ENCODE measurements around the gene SUSD6. TPM values are rescaled to one million over a fixed set of nuclear protein-coding genes. Genes with fewer than 3 reads are reported as not detected.
A peak's percentile ranks its signal among the peaks of the same experiment; 100 is the strongest.

The SUSD6 gene
- total RNA-seq, 4 donors from 2014 or later: 37.5 to 70.4 (median 44.5) TPM

DNA sequence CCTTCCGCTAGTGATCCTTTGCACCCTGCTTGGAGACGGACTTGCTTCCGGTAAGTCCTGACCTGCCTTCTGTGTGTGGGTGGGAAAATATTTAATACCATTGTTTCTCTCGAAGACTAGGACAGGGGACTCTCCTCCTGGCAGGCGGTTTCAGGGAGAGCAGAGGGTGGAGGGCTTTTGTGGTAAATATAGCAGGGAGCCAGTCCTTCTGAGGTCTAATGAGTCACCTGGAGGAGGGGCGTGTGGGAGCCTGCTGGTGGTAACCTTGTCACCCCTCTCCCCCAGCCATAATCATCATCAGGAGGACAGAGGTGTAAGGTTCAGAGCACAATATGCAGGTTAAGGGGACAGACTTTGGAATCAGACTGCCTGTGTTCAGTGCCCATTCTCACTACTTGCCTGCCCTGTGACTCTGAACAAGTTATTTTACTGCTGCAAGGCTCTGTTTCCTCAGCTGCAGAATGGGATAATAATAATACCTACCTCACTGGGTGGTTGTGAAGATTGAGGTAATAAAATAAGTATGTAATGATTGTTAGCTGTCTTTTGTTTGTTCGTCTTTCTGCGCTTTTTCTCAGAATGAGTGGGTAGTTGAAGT is 47.4 kb downstream of the SUSD6 start:
- Histone ChIP-seq H3K9me3 (no peaks in the 10 kb centered on the region), H3K27ac (peak overlapping the region; percentile 93 to 97 (median 95)), H3K4me1 (peaks cover 70 to 89% of the 10 kb centered on the region in 2 donors), H3K27me3 (no peaks in the 10 kb centered on the region), H3K4me3 (replicated peaks in 1 of 3) (no peak overlapping the region), H3K36me3 (peaks cover 0 to 10% of the 10 kb centered on the region in 2 donors)
- WGBS, 2 donors: 81 to 85% methylated on average over 8 of the region's 8 CpGs
- TF ChIP-seq POLR2A (IDR thresholded peaks at IDR 0.05): no peak
- TF ChIP-seq, protein P1, sequence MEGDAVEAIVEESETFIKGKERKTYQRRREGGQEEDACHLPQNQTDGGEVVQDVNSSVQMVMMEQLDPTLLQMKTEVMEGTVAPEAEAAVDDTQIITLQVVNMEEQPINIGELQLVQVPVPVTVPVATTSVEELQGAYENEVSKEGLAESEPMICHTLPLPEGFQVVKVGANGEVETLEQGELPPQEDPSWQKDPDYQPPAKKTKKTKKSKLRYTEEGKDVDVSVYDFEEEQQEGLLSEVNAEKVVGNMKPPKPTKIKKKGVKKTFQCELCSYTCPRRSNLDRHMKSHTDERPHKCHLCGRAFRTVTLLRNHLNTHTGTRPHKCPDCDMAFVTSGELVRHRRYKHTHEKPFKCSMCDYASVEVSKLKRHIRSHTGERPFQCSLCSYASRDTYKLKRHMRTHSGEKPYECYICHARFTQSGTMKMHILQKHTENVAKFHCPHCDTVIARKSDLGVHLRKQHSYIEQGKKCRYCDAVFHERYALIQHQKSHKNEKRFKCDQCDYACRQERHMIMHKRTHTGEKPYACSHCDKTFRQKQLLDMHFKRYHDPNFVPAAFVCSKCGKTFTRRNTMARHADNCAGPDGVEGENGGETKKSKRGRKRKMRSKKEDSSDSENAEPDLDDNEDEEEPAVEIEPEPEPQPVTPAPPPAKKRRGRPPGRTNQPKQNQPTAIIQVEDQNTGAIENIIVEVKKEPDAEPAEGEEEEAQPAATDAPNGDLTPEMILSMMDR (IDR thresholded peaks at IDR 0.05): no peak
- no peak for DNase-seq
- intact Hi-C loops (cut with DNase I): loop anchor here (10.0 kb wide), 1 partner anchor 56 kb away; no protein-coding TSS in a partner anchor

DNA sequence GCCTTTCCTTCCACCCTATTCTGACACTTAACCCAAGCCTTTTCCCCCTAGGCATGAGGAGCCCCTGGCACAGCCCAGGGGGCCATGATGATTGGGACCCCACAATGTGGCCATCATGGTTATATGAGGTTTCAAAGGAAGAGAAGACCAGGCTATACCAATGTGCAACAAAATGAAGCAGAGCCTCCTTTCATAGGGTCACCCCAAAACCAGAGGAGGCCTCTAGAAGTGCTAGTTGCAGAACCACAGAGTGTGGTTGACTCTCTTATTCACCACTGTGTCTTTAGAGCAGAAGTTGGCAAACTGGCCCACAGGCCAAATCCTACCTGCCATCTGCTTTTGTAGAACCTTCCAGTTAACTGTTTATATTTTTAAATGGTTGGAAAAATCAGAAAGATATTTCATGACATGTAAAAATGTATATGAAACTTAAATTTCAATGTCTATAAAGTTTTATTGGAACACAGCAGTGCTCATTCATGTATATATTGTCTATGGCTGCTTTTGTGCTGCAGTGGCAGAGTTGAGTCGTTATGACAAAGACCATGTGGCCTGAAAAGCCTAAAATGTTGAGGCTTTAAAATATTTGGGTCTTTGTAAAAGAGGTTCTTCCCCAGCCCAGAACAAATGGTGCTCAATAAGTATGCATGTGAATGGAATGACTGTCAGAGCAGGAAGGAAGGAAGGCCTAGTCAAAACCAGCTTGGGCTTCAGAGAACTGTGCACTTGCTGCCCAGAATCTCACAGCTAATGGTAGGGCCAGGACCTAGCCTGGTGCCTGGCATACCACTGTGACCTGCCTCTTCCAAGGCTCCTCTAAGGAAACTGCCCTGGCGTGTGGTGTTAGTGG is 49.2 kb downstream of the SUSD6 start:
- Histone ChIP-seq H3K27me3 (no peaks in the 10 kb centered on the region), H3K4me1 (peaks cover 81 to 97% of the 10 kb centered on the region in 2 donors)
- intact Hi-C loops (cut with DNase I): no loop called here

DNA sequence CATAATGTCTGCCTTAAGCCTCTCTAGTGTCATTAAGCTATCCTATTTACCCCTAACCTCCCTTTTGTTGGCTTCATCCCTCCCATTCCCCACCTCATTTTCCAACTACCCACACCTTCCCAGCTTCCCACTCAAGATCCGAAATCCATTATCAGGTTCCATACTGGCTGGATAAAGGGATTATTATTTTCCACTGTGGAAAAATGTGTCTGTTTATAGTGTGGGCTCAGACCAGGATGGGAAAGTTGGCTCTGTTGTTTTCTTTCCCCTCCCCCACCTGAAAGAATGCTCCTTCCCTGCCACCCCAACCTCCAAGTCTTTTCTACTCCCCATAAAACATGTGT is 49.8 kb downstream of the SUSD6 start:
- peaks cover 86 to 100% of the 10 kb centered on the region in 2 donors for H3K4me1 ChIP-seq
- H3K27me3 ChIP-seq: no peaks in the 10 kb centered on the region
- H3K36me3 ChIP-seq: peaks cover 0 to 10% of the 10 kb centered on the region in 2 donors
- peak overlapping the region; percentile 82 to 95 (median 85) for H3K27ac ChIP-seq
- 88 to 90% methylated on average over 1 of the region's 1 CpG for WGBS, 2 donors
- no peak overlapping the region for H3K4me3 ChIP-seq (replicated peaks in 1 of 3)
- DNase-seq: no peak
- no peak for TF ChIP-seq POLR2A (IDR thresholded peaks at IDR 0.05)
- TF ChIP-seq, protein P1 (IDR thresholded peaks at IDR 0.05): no peak
- intact Hi-C loops (cut with DNase I): no loop called here
- no peaks in the 10 kb centered on the region for H3K9me3 ChIP-seq

More for the DNA sequence above, 49.2 kb downstream of the SUSD6 start:
- H3K4me3 ChIP-seq (replicated peaks in 1 of 3): no peak overlapping the region
- peaks cover 0 to 10% of the 10 kb centered on the region in 2 donors for H3K36me3 ChIP-seq
- TF ChIP-seq POLR2A (IDR thresholded peaks at IDR 0.05): no peak
- TF ChIP-seq, protein P1 (IDR thresholded peaks at IDR 0.05): no peak
- DNase-seq: no peak
- H3K9me3 ChIP-seq: no peaks in the 10 kb centered on the region
- peak overlapping the region; percentile 82 to 95 (median 85) for H3K27ac ChIP-seq
- 94% methylated on average over 2 of the region's 2 CpGs for WGBS, 2 donors

DNA sequence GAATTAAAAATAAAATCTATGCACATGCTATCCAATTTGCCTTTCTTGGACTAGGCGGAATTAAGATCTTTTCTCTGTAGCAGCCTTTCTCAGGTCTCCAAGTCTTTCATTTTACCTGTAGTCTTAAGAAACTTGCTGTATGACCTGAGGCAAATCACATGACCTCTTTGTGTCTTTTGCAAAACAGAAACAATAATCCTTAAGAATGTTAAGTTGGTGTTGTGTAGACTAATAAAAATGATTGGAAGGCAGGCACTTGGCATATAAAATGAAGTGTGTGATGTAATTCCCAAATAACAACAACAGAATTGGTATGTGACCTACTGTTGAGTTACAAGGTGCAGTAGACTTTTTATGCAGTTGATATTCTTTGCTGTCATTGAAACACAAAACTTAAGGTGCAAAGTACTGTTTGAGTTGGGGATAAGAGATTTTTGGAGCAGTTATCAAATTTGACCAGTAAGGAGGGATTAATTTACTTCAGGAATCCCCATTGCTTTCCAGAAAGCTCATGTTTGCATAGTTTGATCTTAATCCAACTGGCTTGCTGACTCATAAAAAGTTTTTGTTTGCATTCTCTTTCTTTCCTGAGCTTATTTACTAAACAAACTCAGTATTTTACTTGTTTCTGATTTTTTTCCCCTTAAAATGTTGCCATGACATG is 51.4 kb downstream of the SUSD6 start:
- H3K9me3 ChIP-seq: no peaks in the 10 kb centered on the region
- no peaks in the 10 kb centered on the region for H3K27me3 ChIP-seq
- 94 to 95% methylated on average over 1 of the region's 1 CpG for WGBS, 2 donors
- peak overlapping the region; percentile 82 to 95 (median 85) for H3K27ac ChIP-seq
- DNase-seq: no peak
- TF ChIP-seq, protein P1 (IDR thresholded peaks at IDR 0.05): no peak
- no peak for TF ChIP-seq POLR2A (IDR thresholded peaks at IDR 0.05)
- peaks cover 0 to 10% of the 10 kb centered on the region in 2 donors for H3K36me3 ChIP-seq
- no peak overlapping the region for H3K4me3 ChIP-seq (replicated peaks in 1 of 3)
- peaks cover 75 to 98% of the 10 kb centered on the region in 2 donors for H3K4me1 ChIP-seq
- intact Hi-C loops (cut with DNase I): no loop called here
